AG09319 (cell line): ENCODE measurements around the gene ETS2.

Experiments used
- DNase-seq: peaks from one replicate; pipeline ENCODE4 v3.0.0-alpha.2; 2010; ENCODE audit warnings: low read depth; ENCODE audit errors: extremely low read depth
- TF ChIP-seq, protein P1 (sequence below): IDR thresholded peaks from 2 replicates; pipeline ENCODE4 v1.5.1; 2011; ENCODE audit warnings: low read depth, mild to moderate bottlenecking, inconsistent platforms, low read length, moderate library complexity

The ETS2 gene

DNA sequence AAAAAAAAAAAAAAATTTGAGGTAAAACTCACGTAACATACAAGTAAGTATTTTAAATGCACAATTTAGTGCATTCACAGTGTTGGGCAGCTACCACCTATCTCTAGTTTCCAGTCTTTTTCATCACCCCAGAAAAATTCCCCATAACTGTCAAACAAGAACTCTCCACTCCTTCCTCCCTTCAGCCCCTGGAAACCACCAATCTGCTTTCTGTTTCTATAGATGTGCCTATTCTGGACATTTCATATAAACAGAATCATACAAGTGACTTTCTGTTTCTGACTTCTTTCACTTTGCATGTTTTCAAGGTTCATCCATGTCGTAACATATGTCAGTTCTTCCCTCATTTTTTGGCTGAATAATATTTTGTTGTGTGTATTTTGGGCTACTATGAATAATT is 24.9 kb upstream of the ETS2 start:
- no peak for DNase-seq
- TF ChIP-seq, protein P1, sequence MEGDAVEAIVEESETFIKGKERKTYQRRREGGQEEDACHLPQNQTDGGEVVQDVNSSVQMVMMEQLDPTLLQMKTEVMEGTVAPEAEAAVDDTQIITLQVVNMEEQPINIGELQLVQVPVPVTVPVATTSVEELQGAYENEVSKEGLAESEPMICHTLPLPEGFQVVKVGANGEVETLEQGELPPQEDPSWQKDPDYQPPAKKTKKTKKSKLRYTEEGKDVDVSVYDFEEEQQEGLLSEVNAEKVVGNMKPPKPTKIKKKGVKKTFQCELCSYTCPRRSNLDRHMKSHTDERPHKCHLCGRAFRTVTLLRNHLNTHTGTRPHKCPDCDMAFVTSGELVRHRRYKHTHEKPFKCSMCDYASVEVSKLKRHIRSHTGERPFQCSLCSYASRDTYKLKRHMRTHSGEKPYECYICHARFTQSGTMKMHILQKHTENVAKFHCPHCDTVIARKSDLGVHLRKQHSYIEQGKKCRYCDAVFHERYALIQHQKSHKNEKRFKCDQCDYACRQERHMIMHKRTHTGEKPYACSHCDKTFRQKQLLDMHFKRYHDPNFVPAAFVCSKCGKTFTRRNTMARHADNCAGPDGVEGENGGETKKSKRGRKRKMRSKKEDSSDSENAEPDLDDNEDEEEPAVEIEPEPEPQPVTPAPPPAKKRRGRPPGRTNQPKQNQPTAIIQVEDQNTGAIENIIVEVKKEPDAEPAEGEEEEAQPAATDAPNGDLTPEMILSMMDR, result no peak

- TF ChIP-seq, protein P1, result no peak
- DNase-seq, result no peak
Observed at GRCh38 chr21:38784458-38785266, 21.1 kb upstream of the ETS2 start.

- TF ChIP-seq, protein P1, result no peak
Observed at GRCh38 chr21:38785483-38785882, 20.2 kb upstream of the ETS2 start.

GRCh38 chr21:38787016-38787415 is 18.7 kb upstream of the ETS2 start:
- no peak for DNase-seq
- TF ChIP-seq, protein P1, result no peak

More at GRCh38 chr21:38785483-38785882, 20.2 kb upstream of the ETS2 start:
- no peak for DNase-seq

DNA sequence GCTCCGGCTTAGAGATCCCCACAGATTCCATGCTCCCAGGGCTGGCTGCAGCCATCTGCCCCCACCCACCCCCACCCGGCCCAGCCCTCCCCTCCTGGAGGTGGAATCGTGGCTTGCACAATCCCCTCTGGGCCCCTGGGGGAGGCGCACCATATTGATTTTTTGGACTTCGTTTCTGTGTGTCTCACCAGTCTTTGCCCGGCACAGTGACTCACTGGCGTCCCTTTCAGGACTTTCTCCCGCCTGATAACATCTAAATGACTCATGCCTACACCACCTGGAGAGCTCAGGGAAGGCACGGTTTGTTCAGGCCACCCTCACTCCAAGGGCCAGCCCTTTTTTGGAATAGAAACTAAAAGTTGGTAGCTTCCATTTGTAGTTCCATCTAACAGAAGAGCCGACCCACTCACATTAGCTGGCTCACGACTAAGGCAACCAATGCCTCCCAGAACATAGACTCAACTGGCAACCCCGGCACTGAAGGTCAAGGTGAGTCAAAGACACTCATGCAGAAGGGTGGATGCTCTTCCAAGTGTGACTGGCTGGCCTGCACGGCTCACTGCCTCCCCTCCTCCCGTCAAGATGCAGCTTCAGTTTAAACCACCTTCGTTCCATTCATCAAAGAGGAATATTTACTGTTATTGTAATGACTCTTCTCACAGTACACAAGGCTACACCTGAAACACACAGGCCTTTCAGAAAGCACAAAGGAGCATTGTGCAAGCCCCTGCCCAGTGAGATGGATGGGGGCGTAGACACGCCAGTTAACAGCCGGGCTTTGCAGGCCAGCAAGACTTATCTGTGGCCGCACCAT is 18.1 kb upstream of the ETS2 start:
- TF ChIP-seq, protein P1, result no peak
- no peak for DNase-seq

DNA sequence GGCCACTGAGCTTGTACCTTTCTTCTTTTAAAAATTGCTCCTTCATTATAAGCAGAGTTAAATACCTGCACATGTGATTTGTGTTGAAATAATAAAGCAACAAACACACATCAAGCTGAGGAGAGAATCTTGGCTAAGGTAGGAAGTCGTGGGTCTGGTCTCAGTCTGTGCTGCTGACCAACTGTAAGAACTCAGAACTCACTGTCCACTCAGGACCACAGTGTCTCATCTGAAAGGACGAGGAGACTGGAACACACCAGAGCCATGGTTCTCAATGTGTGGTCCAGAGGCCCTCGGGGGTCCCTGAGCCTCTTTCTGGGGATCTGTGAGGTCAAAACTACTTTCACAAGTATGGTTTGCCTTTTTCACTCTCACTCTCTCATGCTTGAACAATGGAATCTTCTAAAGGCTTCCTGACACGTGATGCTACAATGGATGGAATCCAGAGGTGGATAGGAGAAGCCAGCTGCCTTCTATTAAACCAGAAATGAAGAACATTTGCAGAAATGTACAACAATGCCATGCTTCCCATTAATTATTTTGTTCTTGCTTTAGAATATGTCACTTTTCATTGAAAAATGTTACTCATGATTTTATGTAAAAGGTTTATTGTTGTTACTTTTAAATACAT is 17.3 kb upstream of the ETS2 start:
- TF ChIP-seq, protein P1, result no peak
- DNase-seq, result no peak
